ENCODE results near the gene HK3. TPM values are rescaled to one million over a fixed set of nuclear protein-coding genes. Genes with fewer than 3 reads are reported as not detected.

Gene HK3
- total and polyA plus RNA-seq, 9 of the 15 experiments (the other 6 are each of a cell fraction or from before 2014, with no cell fraction given), result 0.16 TPM; not detected in 8

- TF ChIP-seq CEBPG (CRISPR knock-in tag; IDR thresholded peaks at IDR 0.05) (peak; percentile 49; the same call in 1 of the 2 replicates), CEBPG (tag; conservative IDR thresholded peaks at IDR 0.05 in 1 of 2, IDR thresholded peaks at IDR 0.05 in 1 of 2) (no peak), USF1 (CRISPR knock-in tag; IDR thresholded peaks at IDR 0.05) (peak; percentile 68; the same call in 1 of the 2 replicates), NFIX (CRISPR knock-in tag; IDR thresholded peaks at IDR 0.05; ENCODE audit: low read depth) (no peak), DPF2 (IDR thresholded peaks at IDR 0.05) (no peak), SP1 (CRISPR knock-in tag; IDR thresholded peaks at IDR 0.05) (peak; percentile 87), ZNF197 (CRISPR knock-in tag; IDR thresholded peaks at IDR 0.05; ENCODE audit: low read depth) (peak; percentile 98), NUFIP1 (IDR thresholded peaks at IDR 0.05; ENCODE audit: partially characterized antibody) (no peak), SMC3 (conservative IDR thresholded peaks at IDR 0.05; ENCODE audit: insufficient read depth, low read depth, low read length) (no peak; the same call in 1 of the 2 replicates), ETS2 (tag; IDR thresholded peaks at IDR 0.05; ENCODE audit: borderline replicate concordance, poor library complexity, severe bottlenecking) (no peak), ZNF408 (CRISPR knock-in tag; IDR thresholded peaks at IDR 0.05; ENCODE audit: low read depth) (no peak), GTF2B (IDR thresholded peaks at IDR 0.05; ENCODE audit: extremely low read depth, insufficient read length) (no peak), NR1H2 (CRISPR knock-in tag; IDR thresholded peaks at IDR 0.05) (peak; percentile 99), MYBL2 (IDR thresholded peaks at IDR 0.05; ENCODE audit: low read depth) (no peak), MYBL2 (CRISPR knock-in tag; IDR thresholded peaks at IDR 0.05; ENCODE audit: borderline replicate concordance) (no peak), HDAC3 (IDR thresholded peaks at IDR 0.05; ENCODE audit: borderline replicate concordance, partially characterized antibody) (no peak), E2F5 (CRISPR knock-in tag; IDR thresholded peaks at IDR 0.05) (peak; percentile 100), UBTF (IDR thresholded peaks at IDR 0.05; ENCODE audit: borderline replicate concordance in 1 of 2, low read depth in 2 of 2, low read length in 2 of 2) (peak in 1 of 2 experiments; percentile 87; a peak in 2 of 4 replicates), HSF4 (CRISPR knock-in tag; IDR thresholded peaks at IDR 0.05; ENCODE audit: borderline replicate concordance) (peak; percentile 68; the same call in 1 of the 2 replicates), JUNB (CRISPR knock-in tag; conservative IDR thresholded peaks at IDR 0.05) (no peak)
Observed at GRCh38 chr5:176837707-176838115, 61.4 kb downstream of the HK3 start (continued).

Measured in K562 (cell line).